HG02981 (cell line): ENCODE measurements around the gene NME3.
"Not testable (repeated sequence)": the region's sequence is repeated elsewhere in the genome, so short reads cannot be mapped to it uniquely, and the experiment has no call there.

Experiments
- ATAC-seq: cut with Tn5 transposase; IDR thresholded peaks from one replicate; pipeline ENCODE4 v1.9.1; 2021; ENCODE audit warnings: mild to moderate bottlenecking, moderate library complexity; ENCODE audit not compliant: unreplicated experiment

Gene NME3

DNA sequence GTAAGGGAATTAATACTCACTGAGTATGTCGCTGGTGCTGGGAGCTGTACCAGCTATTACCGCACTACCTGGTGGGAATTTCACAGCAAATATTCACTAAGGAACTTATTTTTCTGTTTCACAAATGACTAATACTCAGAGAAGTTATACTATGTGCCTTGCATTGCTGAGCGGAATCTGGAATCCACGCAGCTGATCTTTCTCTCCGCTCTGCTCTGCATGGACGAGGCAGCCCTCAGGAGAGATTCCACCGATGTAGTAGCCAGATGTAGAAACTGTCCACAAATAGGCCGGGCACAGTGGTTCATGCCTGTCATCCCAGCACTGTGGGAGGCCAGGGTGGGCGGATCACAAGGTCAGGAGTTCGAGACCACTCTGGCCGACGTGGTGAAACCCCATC, 17.1 kb downstream of the NME3 start:
- no peak for ATAC-seq

DNA sequence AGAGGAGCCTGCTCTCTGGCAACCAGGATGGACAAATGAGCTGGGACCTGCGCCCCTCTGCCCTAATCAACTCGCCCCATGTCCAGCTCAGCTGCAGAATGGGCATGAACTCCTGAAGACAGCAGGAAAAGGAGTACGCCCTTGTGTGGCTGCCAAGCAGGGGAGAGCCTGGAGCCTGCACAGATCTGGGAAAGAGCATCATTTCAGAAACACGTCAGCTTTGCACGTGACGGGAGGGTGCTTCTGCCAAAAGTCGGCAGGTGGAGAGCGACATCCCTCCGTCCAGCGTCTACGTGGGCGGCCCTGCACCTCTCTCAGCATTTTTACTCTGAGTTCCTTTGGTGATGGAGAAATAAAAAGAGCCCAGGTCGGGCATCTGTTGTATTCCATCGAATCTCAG, 18.5 kb downstream of the NME3 start:
- no peak for ATAC-seq

DNA sequence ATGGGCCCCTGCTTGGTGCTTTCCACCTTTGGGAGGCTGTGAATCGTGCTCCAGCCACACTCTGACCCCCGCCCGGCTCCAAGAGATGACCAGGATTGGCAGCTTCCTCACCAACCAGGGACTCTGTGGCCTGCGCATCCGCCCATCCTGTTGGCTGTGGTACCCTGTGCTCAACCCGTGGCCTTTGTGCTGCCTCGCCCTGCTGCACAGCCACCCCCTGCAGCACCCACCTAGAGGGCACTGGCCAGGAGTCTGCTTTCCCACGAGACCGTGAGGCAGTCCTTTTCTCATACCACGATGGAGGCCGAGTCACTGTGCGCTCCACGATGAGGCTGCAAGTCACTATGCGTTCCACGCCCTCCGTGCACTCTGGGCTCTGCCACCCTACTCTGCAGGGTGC, 19.4 kb downstream of the NME3 start:
- no peak for ATAC-seq

GRCh38 chr16:1749152-1750117, 21.9 kb downstream of the NME3 start:
- ATAC-seq: no peak

- no peak for ATAC-seq
Observed at GRCh38 chr16:1747934-1748333, 23.4 kb downstream of the NME3 start.

- no peak for ATAC-seq
Observed at GRCh38 chr16:1746693-1747195, 24.6 kb downstream of the NME3 start.

- ATAC-seq: no peak
Observed at GRCh38 chr16:1745900-1746692, 25.2 kb downstream of the NME3 start.

GRCh38 chr16:1745181-1745899, 26.0 kb downstream of the NME3 start:
- ATAC-seq: no peak

DNA sequence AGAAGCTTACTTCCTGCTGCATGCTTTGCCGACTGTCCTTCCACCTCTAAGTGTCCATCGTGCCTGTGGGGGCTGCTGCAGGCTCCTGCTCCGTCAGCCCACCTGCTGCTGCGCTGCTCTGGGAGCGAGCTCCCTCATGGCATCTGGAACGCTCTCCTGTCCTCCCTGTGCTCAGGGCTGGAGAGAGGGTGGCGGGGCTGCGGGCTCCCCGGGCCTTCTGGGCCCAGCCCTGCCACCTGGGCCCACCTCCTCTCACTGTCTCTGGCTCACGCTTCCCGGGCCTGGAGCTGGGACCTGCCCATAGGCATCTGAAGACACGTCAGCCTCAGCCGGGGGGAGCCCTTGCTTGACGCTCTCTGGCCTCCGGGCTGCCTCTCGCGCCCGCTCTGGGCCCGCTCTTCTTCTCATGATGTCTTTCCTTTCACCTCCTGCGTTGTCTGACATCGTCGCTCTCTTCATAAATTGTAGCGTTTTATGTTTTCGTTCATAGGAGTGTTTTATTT, 27.0 kb downstream of the NME3 start:
- ATAC-seq: no peak

DNA sequence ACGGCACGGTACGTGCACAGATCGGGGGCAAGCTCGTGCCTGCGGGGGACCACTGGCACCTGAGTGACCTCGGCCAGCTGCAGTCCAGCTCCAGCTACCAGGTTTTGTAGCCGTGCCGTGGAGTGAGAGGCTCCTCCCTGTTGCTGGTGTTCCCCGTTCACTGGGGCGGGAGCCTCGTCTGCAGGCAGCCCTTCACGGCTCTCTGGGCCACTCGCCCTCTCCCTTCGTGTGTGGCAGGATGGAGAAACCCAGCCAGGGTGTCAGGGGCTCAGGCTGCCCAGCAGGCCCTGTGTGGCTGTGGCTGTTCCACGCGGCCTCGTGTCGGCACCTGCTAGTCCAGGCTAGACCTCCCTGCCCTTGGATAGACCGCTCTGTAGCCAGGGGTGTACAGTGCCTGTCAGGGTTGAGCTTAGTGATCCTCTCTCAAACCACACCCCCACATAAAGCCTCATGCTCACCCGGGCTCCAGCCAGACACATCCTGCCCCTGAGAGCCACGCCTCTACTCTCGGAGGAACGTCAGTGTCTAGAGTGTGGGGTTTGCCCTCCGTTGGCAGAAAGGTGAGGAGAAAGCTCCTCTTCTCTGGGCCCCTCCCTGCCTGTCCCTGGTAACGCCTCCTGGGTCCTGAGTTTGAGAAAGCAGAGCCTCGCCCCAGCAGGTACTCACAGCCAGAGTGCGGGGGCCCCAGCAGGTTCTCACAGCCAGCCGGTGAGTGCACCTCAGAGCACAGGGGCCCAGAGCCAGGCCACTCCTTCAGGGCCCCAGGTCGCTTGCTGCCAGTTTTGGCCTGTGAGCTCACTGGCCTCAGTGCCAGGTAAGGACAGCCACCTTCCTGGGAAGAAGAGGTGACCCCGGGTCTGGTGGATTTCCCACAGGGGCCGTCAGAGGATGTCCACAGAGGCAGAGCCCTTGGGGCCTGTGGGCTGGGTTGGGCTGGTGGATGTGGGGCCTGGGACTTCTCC, 27.7 kb downstream of the NME3 start:
- no peak for ATAC-seq

- ATAC-seq: no peak
Observed at GRCh38 chr16:1741553-1742165, 29.7 kb downstream of the NME3 start.

- ATAC-seq: no peak
Observed at GRCh38 chr16:1740781-1741490, 30.4 kb downstream of the NME3 start.

DNA sequence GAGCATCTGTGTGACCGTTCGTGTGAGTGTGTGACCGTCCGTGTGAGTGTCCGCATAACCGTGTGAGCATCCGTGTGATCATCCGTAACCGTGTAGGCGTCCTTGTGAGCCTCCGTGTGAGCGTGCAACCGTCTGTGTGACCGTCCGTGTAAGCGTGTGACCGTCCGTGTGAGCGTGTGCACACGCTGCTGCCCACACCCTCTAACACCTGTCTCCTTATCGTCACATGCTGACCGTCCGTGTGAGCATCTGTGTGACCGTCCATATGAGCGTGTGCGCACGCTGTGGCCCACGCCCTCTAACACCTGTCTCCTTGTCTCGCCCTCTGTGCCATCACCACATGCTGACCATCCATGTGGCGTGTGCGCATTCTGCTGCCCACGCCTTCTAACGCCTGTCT, 31.1 kb downstream of the NME3 start:
- no peak for ATAC-seq

GRCh38 chr16:1734816-1735215, 36.5 kb downstream of the NME3 start:
- no peak for ATAC-seq

DNA sequence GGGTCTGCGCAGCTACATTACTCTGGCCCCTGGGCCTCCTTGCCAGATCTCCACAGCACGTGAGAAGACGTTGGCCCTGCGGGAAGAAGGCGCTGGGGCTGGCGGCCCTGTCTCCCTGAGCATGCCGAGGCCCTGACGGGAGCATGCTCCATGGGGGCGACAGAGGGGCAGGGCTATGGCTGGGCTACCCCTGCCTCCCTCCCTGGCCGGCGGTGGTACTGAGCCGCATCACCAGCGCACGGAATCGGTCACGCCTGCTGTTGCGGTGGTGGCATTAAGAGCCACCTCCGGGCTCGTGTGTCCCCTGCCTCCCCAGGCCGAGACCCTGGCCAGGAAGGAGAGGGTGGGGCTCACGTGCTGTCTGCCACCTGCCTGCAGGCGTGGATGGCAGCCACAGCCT, 37.2 kb downstream of the NME3 start:
- ATAC-seq: no peak

GRCh38 chr16:1732551-1732987, 38.8 kb downstream of the NME3 start:
- ATAC-seq: not testable (repeated sequence)

DNA sequence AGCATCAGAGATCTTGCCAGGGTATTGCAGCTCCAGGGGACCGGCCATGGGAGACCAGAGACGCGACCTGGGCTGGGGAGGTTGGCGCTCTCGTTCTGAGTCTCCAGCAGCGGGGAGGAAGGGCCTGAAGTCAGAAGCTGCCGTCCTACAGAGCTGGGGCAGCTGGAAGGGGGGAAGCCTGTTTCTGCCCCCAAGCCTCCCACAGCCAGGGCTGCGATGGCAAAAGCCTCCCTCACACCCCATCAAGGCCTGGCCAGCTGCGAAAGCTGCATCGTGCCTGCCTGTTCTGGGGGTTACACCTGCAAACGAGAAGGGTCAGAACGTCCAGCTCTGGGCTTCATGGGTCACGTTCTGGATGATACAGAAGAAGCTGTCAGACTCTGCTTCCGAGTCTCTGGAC, 39.3 kb downstream of the NME3 start:
- no peak for ATAC-seq

DNA sequence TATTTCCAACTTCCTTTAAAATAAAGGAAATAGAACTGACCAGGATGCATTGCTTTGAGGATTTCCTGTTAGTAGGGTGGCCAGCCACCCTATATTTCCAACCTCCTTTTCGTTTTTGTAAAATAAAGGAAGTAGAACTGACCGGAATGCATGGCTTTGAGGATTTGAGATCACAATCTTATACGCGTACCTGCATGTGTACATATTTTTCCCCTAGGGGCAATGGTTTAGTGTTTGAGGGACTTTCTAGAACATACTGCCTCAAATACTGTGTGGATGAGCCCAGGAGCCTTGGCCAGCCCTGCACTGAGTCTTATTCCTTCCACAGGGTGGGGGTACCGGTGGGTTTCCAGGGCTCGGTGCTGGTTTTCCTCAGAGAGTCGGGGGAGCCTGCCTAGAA, 39.7 kb downstream of the NME3 start:
- no peak for ATAC-seq

DNA sequence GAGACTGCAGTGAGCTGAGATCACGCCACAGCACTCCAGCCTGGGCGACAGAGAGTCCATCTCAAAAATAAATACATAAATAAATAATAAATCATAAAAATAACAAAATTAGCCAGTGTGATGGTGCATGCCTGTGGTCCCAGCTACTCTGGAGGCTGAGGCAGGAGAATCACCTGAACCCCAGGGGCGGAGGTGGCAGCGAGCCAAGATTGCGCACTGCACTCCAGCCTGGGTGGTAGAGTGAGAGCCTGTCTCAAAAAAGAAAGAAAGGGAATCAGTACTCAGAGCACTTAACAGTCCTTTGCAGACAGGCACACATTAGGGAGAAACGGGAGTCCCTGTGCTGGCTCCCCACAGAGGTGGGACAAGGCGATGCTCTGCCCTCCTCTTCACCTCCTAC, 40.3 kb downstream of the NME3 start:
- no peak for ATAC-seq
